GM13977 (cell line): ENCODE measurements around the gene ABHD8.

Experiments used
- DNase-seq: peaks from one replicate; pipeline ENCODE4 v3.0.0; 2012; ENCODE audit warnings: low spot score
- in situ Hi-C: fragments of 300-500 bp; cut with MboI; formaldehyde crosslinking; loops from one replicate; pipeline ENCODE4 v1.12.0; 2022; ENCODE audit warnings: low sequenced_read_pairs, low pct_unique_long_range_greater_than_20kb, mixed read lengths, inconsistent platforms; ENCODE audit not compliant: unreplicated experiment
- TF ChIP-seq, protein P1 (sequence below): IDR thresholded peaks from 2 replicates; pipeline ENCODE4 v1.5.1; 2012; ENCODE audit warnings: mild to moderate bottlenecking, control low read depth; ENCODE audit not compliant: insufficient read depth; ENCODE audit errors: extremely low read depth, missing control alignments

ABHD8 gene

DNA sequence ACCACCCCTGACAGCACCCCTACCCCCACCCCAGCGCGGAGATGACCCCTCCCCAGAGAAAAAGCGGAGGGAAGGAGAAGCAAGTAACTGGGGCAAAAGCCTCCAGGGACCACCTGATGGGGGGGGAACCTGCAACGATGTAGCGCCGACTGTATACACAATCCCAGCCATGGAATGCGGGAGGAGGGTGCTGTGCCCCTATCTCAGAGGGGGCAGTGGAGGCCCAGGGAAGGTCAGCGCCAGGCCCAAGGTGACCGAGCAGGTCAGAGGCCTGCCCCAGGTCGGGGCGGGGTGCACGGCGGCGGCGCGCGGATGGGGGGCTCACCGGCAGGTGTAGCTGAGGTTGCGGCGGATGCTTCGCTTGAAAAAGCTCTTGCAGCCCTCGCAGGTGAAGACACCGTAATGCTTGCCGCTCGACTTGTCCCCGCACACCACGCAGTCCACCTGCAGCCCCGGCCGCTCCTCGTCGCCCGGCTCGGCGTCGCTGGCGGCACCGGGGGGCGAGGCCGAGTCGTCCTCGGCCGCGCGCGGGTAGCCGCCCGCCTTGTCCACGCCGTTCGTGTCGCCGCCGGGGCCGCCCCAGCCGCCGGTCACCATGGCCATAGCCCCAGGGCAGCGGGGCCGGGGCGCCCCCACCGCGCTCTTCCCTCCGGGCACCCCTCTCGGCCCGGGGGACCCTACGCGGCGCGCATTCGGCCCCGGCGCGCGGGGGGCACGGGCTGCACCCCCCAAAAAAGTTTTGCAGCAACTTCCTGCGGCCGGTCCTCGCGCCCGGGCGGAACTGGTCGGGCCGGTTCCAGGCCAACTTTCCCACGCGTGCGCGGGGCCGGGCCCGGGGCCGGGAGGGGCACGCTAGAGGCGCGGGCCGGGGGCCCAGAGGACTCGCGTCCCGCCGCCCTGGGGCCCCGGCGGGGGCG, 58.3 kb downstream of the ABHD8 start:
- TF ChIP-seq, protein P1, sequence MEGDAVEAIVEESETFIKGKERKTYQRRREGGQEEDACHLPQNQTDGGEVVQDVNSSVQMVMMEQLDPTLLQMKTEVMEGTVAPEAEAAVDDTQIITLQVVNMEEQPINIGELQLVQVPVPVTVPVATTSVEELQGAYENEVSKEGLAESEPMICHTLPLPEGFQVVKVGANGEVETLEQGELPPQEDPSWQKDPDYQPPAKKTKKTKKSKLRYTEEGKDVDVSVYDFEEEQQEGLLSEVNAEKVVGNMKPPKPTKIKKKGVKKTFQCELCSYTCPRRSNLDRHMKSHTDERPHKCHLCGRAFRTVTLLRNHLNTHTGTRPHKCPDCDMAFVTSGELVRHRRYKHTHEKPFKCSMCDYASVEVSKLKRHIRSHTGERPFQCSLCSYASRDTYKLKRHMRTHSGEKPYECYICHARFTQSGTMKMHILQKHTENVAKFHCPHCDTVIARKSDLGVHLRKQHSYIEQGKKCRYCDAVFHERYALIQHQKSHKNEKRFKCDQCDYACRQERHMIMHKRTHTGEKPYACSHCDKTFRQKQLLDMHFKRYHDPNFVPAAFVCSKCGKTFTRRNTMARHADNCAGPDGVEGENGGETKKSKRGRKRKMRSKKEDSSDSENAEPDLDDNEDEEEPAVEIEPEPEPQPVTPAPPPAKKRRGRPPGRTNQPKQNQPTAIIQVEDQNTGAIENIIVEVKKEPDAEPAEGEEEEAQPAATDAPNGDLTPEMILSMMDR = no peak
- peak; percentile 63 for DNase-seq
- in situ Hi-C loops = no loop called here

DNA sequence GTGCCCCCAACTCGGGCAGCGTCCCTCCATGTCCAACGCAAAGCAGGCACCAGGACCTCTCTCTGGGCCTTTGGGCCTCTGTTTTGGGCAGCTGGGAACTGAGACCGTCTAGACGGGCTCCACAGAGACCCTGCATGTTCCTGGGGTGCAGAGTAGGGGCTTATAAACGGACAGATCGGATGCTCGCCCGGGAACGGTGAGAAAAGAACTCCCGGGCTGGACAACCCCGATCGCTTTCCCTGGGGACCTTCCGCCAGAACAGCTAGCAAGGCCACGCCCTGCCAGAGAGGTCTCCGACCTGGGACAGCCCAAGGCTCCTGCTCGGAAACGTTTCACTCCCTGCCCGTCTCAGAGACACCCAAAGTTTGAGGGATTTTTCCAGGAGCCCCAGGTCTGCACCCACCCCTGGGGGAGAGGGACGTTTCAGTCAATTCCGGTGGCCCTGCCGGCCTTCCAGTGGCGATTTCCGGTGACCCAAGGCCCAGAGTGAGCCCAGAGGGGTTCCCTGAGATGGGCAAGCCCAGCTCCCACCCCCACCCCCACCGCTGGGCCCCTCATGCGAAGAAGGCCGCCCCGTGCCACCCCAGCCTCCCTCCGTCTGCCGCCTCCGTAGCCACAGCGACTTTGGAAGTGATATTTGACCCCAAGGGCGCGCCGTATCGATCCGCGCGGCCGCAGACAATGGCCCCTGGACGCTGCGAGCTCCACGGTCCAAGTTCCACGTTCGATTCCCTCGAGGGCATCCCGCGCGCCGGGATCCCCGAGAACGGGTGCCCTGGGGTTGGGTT, 59.2 kb downstream of the ABHD8 start:
- no peak for DNase-seq
- TF ChIP-seq, protein P1 = no peak
- in situ Hi-C loops = no loop called here

DNA sequence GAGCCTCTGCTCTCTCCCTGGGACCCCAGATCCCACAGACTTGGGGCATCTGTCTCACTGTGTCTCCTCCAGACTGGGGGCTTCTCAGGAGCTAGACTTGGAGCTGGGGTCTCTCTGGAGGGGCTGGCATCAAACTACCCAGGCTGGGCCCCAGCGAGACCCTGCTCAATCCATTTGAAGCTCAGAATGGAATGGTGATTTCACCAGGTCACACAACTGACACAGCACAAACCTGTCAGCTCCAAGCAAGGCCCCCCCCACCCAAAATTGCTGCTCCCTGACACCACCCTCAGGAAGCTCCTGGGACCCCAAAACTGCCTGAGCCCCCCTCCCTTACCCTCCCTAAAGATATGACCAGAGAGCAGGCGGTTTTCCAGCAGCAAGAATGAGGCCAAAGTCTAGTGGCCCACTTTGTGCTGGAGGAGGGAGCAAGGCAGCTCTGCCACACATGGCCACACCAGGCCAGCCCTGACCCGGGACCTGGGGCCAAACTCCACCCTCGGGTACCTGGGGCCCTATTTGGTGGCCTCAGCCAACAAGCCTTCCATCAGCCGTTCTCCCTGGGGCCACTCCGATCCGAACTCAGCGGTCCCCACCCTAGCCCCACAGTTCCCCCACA, 59.9 kb downstream of the ABHD8 start:
- in situ Hi-C loops = no loop called here
- TF ChIP-seq, protein P1 = no peak
- no peak for DNase-seq

GRCh38 chr19:17242431-17243208, 60.6 kb downstream of the ABHD8 start:
- TF ChIP-seq, protein P1 = no peak
- in situ Hi-C loops = no loop called here
- DNase-seq = no peak
